HepG2 (cell line): ENCODE data around the gene NABP2. TPM values are rescaled to one million over a fixed set of nuclear protein-coding genes. Genes with fewer than 3 reads are reported as not detected.

Experiments used
- ATAC-seq: fragments of 200-7000 bp; cut with Tn5 transposase; 3 replicates; pipeline ENCODE4 v1.9.1; 2020; ENCODE audit warnings: mild to moderate bottlenecking, moderate library complexity
- BruUV-seq: library from RNA; stranded (reverse); fragments of 400-500 nt; replicated peaks from 2 replicates; lab custom pipeline; 2021; lab: Mats Ljungman, UMichigan
- CTCF ChIA-PET: fragments of 300-600 bp; formaldehyde crosslinking; extraction: SDS; loops from one replicate; lab custom pipeline; 2021; ENCODE audit warnings: low total read pairs, inconsistent platforms, low intra/inter-chr PET ratio; lab: Yijun Ruan, JAX
- POLR2A ChIA-PET: fragments of 350-600 bp; sonication (Branson Sonifier 250); formaldehyde crosslinking; loops from one replicate; lab custom pipeline; 2020; ENCODE audit warnings: antibody characterized with exemption, inconsistent platforms; lab: Yijun Ruan, JAX
- DNase-seq: peaks from one replicate; pipeline ENCODE4 v3.0.0-alpha.2; 2015; ENCODE audit warnings: low spot score
- FAIRE-seq: peaks from 3 replicates; lab custom pipeline; 2011; peaks lifted over from hg19 to GRCh38; lab: Jason Lieb, UNC
- H2AFZ ChIP-seq: one replicate; pipeline ENCODE4 v1.6.1; 2011; ENCODE audit warnings: low read length, inconsistent platforms
- H3K27ac ChIP-seq: fragments of 300-600 bp; 3 replicates; pipeline ENCODE4 v1.8.0; 2011; ENCODE audit warnings: mixed run types, mild to moderate bottlenecking, mixed read lengths, low read length, inconsistent platforms; ENCODE audit not compliant: insufficient read depth; ENCODE audit errors: extremely low read length
- H3K27me3 ChIP-seq, 2 experiments: fragments of 200-600 bp in 1 of 2; 2 replicates in 1 of 2; 3 replicates in 1 of 2; pipeline versions ENCODE4 v1.6.0 to v1.8.0; 2011; ENCODE audit warnings: low read length in 2 of 2, mild to moderate bottlenecking in 2 of 2, moderate library complexity in 2 of 2, inconsistent platforms in 1 of 2; ENCODE audit not compliant: insufficient read depth in 2 of 2, control insufficient read depth in 1 of 2
- H3K36me3 ChIP-seq, 2 experiments: fragments of 200-600 bp in 1 of 2; replicated peaks in 1 of 2; 2 replicates in 1 of 2; 3 replicates in 1 of 2; pipeline versions ENCODE4 v1.5.1 to v1.8.0; 2011; ENCODE audit warnings: low read length in 2 of 2, inconsistent platforms in 1 of 2; ENCODE audit not compliant: insufficient read depth in 2 of 2, control insufficient read depth in 1 of 2
- H3K4me1 ChIP-seq: 2 replicates; pipeline ENCODE4 v1.5.1; 2012; ENCODE audit warnings: low read length, inconsistent platforms; ENCODE audit not compliant: insufficient read depth
- H3K4me2 ChIP-seq: 2 replicates; pipeline ENCODE4 v1.6.0; 2011; ENCODE audit warnings: low read depth, low read length, inconsistent platforms
- H3K4me3 ChIP-seq, 3 experiments: fragments of 200-600 bp in 1 of 3; sonication (generic), shearing (Covaris generic) in 1 of 3; replicated peaks in 1 of 3; 2 replicates each; pipeline ENCODE4 v1.5.1; 2011 to 2016; ENCODE audit warnings: low read length in 3 of 3, inconsistent platforms in 2 of 3, low read depth in 2 of 3, mild to moderate bottlenecking in 2 of 3, control low read depth in 1 of 3, mixed read lengths in 1 of 3; ENCODE audit not compliant: insufficient read depth in 1 of 3
- H3K79me2 ChIP-seq: one replicate; pipeline ENCODE4 v1.6.1; 2011; ENCODE audit warnings: low read length, inconsistent platforms; ENCODE audit not compliant: insufficient read depth
- H3K9ac ChIP-seq: 2 replicates; pipeline ENCODE4 v1.6.0; 2011; ENCODE audit warnings: mild to moderate bottlenecking, low read depth, low read length, inconsistent platforms; ENCODE audit not compliant: insufficient read depth
- H3K9me3 ChIP-seq: 2 replicates; pipeline ENCODE4 v1.5.1; 2012; ENCODE audit warnings: mild to moderate bottlenecking, low read length
- H4K20me1 ChIP-seq: 2 replicates; pipeline ENCODE4 v1.6.0; 2011; ENCODE audit warnings: inconsistent platforms, mild to moderate bottlenecking, low read length, moderate library complexity; ENCODE audit not compliant: insufficient read depth
- CTCF ChIP-seq: sonication (generic); formaldehyde crosslinking; IDR thresholded peaks from 2 replicates; pipeline ENCODE4 v1.5.0; 2020; ENCODE audit warnings: mild to moderate bottlenecking, missing genetic modification reagents, moderate library complexity
- HIVEP1 ChIP-seq: sonication (generic); formaldehyde crosslinking; IDR thresholded peaks from 2 replicates; pipeline ENCODE4 v1.4.0; 2020; ENCODE audit warnings: mild to moderate bottlenecking, missing genetic modification reagents
- RERE ChIP-seq: IDR thresholded peaks from 2 replicates; pipeline ENCODE4 v1.6.1; 2016; ENCODE audit warnings: low read depth, missing genetic modification reagents, missing compliant biosample characterization
- SKI ChIP-seq: fragments of 450-650 bp; IDR thresholded peaks from one replicate; pipeline ENCODE4 v1.6.1; 2018; ENCODE audit warnings: mild to moderate bottlenecking; ENCODE audit not compliant: partially characterized antibody
- SRSF9 ChIP-seq: fragments of 200-400 bp; formaldehyde crosslinking; IDR thresholded peaks from 2 replicates; pipeline ENCODE4 v1.6.1; 2018; ENCODE audit warnings: borderline replicate concordance, mild to moderate bottlenecking, low read depth, low read length; ENCODE audit not compliant: insufficient read depth, poor library complexity, severe bottlenecking
- TBX3 ChIP-seq: fragments of 450-650 bp; IDR thresholded peaks from 2 replicates; pipeline ENCODE4 v1.6.1; 2017; ENCODE audit warnings: antibody characterized with exemption, mild to moderate bottlenecking, inconsistent platforms, borderline replicate concordance
- ZNF224 ChIP-seq: sonication (generic); formaldehyde crosslinking; IDR thresholded peaks from 2 replicates; pipeline ENCODE4 v1.5.0; 2020; ENCODE audit warnings: mild to moderate bottlenecking, missing genetic modification reagents
- ZNF350 ChIP-seq: sonication (generic); formaldehyde crosslinking; IDR thresholded peaks from 2 replicates; pipeline ENCODE4 v1.4.0; 2020; ENCODE audit warnings: mild to moderate bottlenecking, low read depth, missing genetic modification reagents, borderline replicate concordance
- WGBS: methylation state at CpG from one replicate; pipeline ENCODE4 v1.1.6; 2017; ENCODE audit warnings: low lambda C conversion rate; 5-methylcytosine and 5-hydroxymethylcytosine counted together
- in situ Hi-C: cut with HindIII; loops from 2 replicates; pipeline ENCODE4 v1.10.0; 2017; ENCODE audit warnings: low pct_unique_long_range_greater_than_20kb; ENCODE audit not compliant: extremely low pct_ligation_motif_present
- intact Hi-C: fragments of 100-400 bp; cut with micrococcal nuclease; formaldehyde crosslinking; loops from one replicate; pipeline ENCODE4 v1.10.0; 2022; ENCODE audit not compliant: unreplicated experiment
- polyA plus RNA-seq, 8 experiments: library from polyadenylated mRNA; depleted of rRNA in 3 of 8; stranded (reverse) in 7 of 8; unstranded in 1 of 8; fragments of >200 nt; fragmentation: Illumina TruSeq in 4 of 8; extraction: Trizol in 4 of 8; gene quantifications; 2 replicates each; pipeline versions ENCODE4 v1.2.1 to v1.2.3, GENCODE V29; 2011 to 2016; ENCODE audit warnings: low read depth in 4 of 8, missing spikeins in 1 of 8, mixed read lengths in 1 of 8; ENCODE audit not compliant: insufficient read depth in 1 of 8
- total RNA-seq, 5 experiments: library from RNA; depleted of rRNA; stranded (reverse); fragments of >200 nt; fragmentation: Illumina TruSeq; extraction: Trizol; gene quantifications; 2 replicates each; pipeline ENCODE4 v1.2.3, GENCODE V29; 2016; ENCODE audit warnings: low read depth in 1 of 5

Gene NABP2
- total and polyA plus RNA-seq, 2 of the 13 experiments (the other 11 are each of a cell fraction or from before 2014, with no cell fraction given) = 33.2 to 35.5 TPM

GRCh38 chr12:56256326-56256960 lies 32.3 kb downstream of the NABP2 start:
- TF ChIP-seq CTCF (CRISPR knock-in tag) (peak; percentile 30; the same call in 1 of the 2 replicates), SKI (no peak)
- H2AFZ ChIP-seq = no peak overlapping the region
- H3K4me3 ChIP-seq = no peak overlapping the region
- no peak for ATAC-seq
- H3K27me3 ChIP-seq = no peaks in the 10 kb centered on the region
- H3K27ac ChIP-seq = no peak overlapping the region
- WGBS = 61% methylated on average over 4 of the region's 4 CpGs
- intact Hi-C loops = loop anchor here (5.0 kb wide), 1 partner anchor 34 kb away; the partner anchor contains the start of genes NABP2 and RNF41
- no TSS peak for BruUV-seq
- H3K4me2 ChIP-seq = peak overlapping the region; percentile 77; the same call in 1 of the 2 replicates
- ChIA-PET CTCF (no interaction called here), POLR2A (interaction anchor here (1.4 to 3.5 kb wide), 2 partner anchors 10 to 25 kb away, joined by 8 to 24 read pairs; partner anchors contain the start of gene COQ10A)
- FAIRE-seq = no peak
- H3K9ac ChIP-seq = peak overlapping the region; percentile 79; the same call in 1 of the 2 replicates
- no peaks in the 10 kb centered on the region for H4K20me1 ChIP-seq
- peaks cover 10% of the 10 kb centered on the region for H3K79me2 ChIP-seq
- no peak for DNase-seq
- in situ Hi-C loops = loop anchor here (5.0 kb wide), 2 partner anchors 34 to 64 kb away; partner anchors contain the start of genes NABP2 and RNF41
- peaks cover 20 to 40% of the 10 kb centered on the region in 2 experiments for H3K36me3 ChIP-seq
- H3K9me3 ChIP-seq = no peaks in the 10 kb centered on the region
- H3K4me1 ChIP-seq = peaks cover 21% of the 10 kb centered on the region

GRCh38 chr12:56257071-56257470 lies 32.9 kb downstream of the NABP2 start:
- 87% methylated on average over 8 of the region's 8 CpGs for WGBS
- in situ Hi-C loops (loop anchor here (5.0 kb wide), 2 partner anchors 35 to 65 kb away; partner anchors contain the start of genes NABP2 and RNF41), intact Hi-C loops (loop anchor here (5.0 kb wide), 1 partner anchor 35 kb away; the partner anchor contains the start of genes NABP2 and RNF41)
- peaks cover 28% of the 10 kb centered on the region for H3K4me1 ChIP-seq
- no peak for FAIRE-seq
- no peaks in the 10 kb centered on the region for H3K9me3 ChIP-seq
- H3K27me3 ChIP-seq = no peaks in the 10 kb centered on the region
- peak overlapping the region; percentile 77 for H3K4me2 ChIP-seq
- no peak overlapping the region for H2AFZ ChIP-seq
- peaks cover 18 to 35% of the 10 kb centered on the region in 2 experiments for H3K36me3 ChIP-seq
- H3K27ac ChIP-seq = no peak overlapping the region
- H3K79me2 ChIP-seq = peaks cover 10% of the 10 kb centered on the region
- no peak for DNase-seq
- no peak; the same call in 2 of the 3 replicates for ATAC-seq
- BruUV-seq = no TSS peak
- ChIA-PET POLR2A (interaction anchor here (1.4 to 3.5 kb wide), 2 partner anchors 10 to 26 kb away, joined by 8 to 24 read pairs; partner anchors contain the start of gene COQ10A), CTCF (interaction anchor here (1.4 to 2.1 kb wide), 2 partner anchors 33 to 64 kb away, joined by 6 to 12 read pairs; partner anchors contain the start of gene NABP2)
- H3K9ac ChIP-seq = peak overlapping the region; percentile 79
- peak overlapping the region; percentile 74 to 96 (median 88) for H3K4me3 ChIP-seq
- H4K20me1 ChIP-seq = no peaks in the 10 kb centered on the region
- TF ChIP-seq HIVEP1 (0 out of 2 replicates have a peak, but pooled peaks have one; percentile 5), RERE (CRISPR knock-in tag) (no peak), SRSF9 (no peak), ZNF350 (CRISPR knock-in tag) (no peak), ZNF224 (CRISPR knock-in tag) (no peak), TBX3 (no peak)
